H9 (cell line): ENCODE data around the gene BTLA. TPM values are rescaled to one million over a fixed set of nuclear protein-coding genes. Genes with fewer than 3 reads are reported as not detected.

Experiments
- DNase-seq: peaks from one replicate; pipeline ENCODE4 v3.0.0-alpha.2; 2017
- H2AFZ ChIP-seq: one replicate; pipeline ENCODE4 v1.6.1; 2013; ENCODE audit warnings: mild to moderate bottlenecking, low read length, control low read depth, moderate library complexity
- H2AK5ac ChIP-seq: 2 replicates; pipeline ENCODE4 v1.6.1; 2013; ENCODE audit warnings: low read length, control low read depth, mixed read lengths; ENCODE audit not compliant: insufficient read length
- H2BK120ac ChIP-seq: one replicate; pipeline ENCODE4 v1.6.1; 2013; ENCODE audit warnings: low read depth, mild to moderate bottlenecking, low read length, control low read depth, inconsistent platforms; ENCODE audit not compliant: poor library complexity, severe bottlenecking
- H2BK12ac ChIP-seq: 2 replicates; pipeline ENCODE4 v1.6.1; 2013; ENCODE audit warnings: low read length, control low read depth, mixed read lengths, low read depth; ENCODE audit not compliant: insufficient read length
- H2BK15ac ChIP-seq: 2 replicates; pipeline ENCODE4 v1.6.1; 2013; ENCODE audit warnings: low read depth, low read length, control low read depth
- H2BK20ac ChIP-seq: one replicate; pipeline ENCODE4 v1.6.1; 2013; ENCODE audit warnings: low read depth, mild to moderate bottlenecking, low read length, control low read depth, inconsistent platforms; ENCODE audit not compliant: poor library complexity, severe bottlenecking
- H2BK5ac ChIP-seq: 2 replicates; pipeline ENCODE4 v1.6.1; 2013; ENCODE audit warnings: low read length, control low read depth, mixed read lengths; ENCODE audit not compliant: insufficient read length
- H3K14ac ChIP-seq: 2 replicates; pipeline ENCODE4 v1.6.1; 2013; ENCODE audit warnings: low read length, control low read depth; ENCODE audit not compliant: insufficient read depth
- H3K18ac ChIP-seq: 2 replicates; pipeline ENCODE4 v1.6.1; 2013; ENCODE audit warnings: low read depth, mild to moderate bottlenecking, mixed read lengths, low read length, control low read depth; ENCODE audit not compliant: insufficient read length
- H3K23ac ChIP-seq: 2 replicates; pipeline ENCODE4 v1.6.1; 2013; ENCODE audit warnings: low read length, control low read depth, mixed read lengths, low read depth; ENCODE audit not compliant: insufficient read length
- H3K23me2 ChIP-seq: 2 replicates; pipeline ENCODE4 v1.6.1; 2013; ENCODE audit warnings: low read depth, mild to moderate bottlenecking, mixed read lengths, low read length, control low read depth; ENCODE audit not compliant: insufficient read length, poor library complexity, severe bottlenecking
- H3K27ac ChIP-seq: 2 replicates; pipeline ENCODE4 v1.5.1; 2013; ENCODE audit warnings: low read length, control low read depth, mixed read lengths, low read depth; ENCODE audit not compliant: insufficient read length
- H3K27me3 ChIP-seq: 2 replicates; pipeline ENCODE4 v1.6.1; 2013; ENCODE audit warnings: low read length, control low read depth, inconsistent platforms; ENCODE audit not compliant: insufficient read depth
- H3K4ac ChIP-seq: 2 replicates; pipeline ENCODE4 v1.6.1; 2013; ENCODE audit warnings: low read depth, mild to moderate bottlenecking, control low read depth, inconsistent platforms, low read length, moderate library complexity
- H3K4me1 ChIP-seq: 2 replicates; pipeline ENCODE4 v1.6.1; 2013; ENCODE audit warnings: low read length, control low read depth, inconsistent platforms; ENCODE audit not compliant: insufficient read depth
- H3K4me2 ChIP-seq: 2 replicates; pipeline ENCODE4 v1.6.1; 2013; ENCODE audit warnings: low read length, control low read depth, mixed read lengths; ENCODE audit not compliant: insufficient read length, insufficient read depth
- H3K56ac ChIP-seq: 2 replicates; pipeline ENCODE4 v1.6.1; 2013; ENCODE audit warnings: low read depth, mild to moderate bottlenecking, mixed read lengths, low read length, control low read depth; ENCODE audit not compliant: insufficient read length
- H3K79me1 ChIP-seq: 2 replicates; pipeline ENCODE4 v1.6.1; 2013; ENCODE audit warnings: low read depth, mild to moderate bottlenecking, moderate library complexity, low read length, control low read depth, inconsistent platforms; ENCODE audit not compliant: insufficient read depth, poor library complexity, severe bottlenecking
- H3K79me2 ChIP-seq: 2 replicates; pipeline ENCODE4 v1.6.1; 2013; ENCODE audit warnings: low read length, control low read depth, inconsistent platforms; ENCODE audit not compliant: insufficient read depth
- H3K9ac ChIP-seq: 2 replicates; pipeline ENCODE4 v1.6.1; 2013; ENCODE audit warnings: low read length, control low read depth, mixed read lengths; ENCODE audit not compliant: insufficient read length; ENCODE audit errors: extremely low read depth
- H3K9me3 ChIP-seq: one replicate; pipeline ENCODE4 v1.6.1; 2013; ENCODE audit warnings: low read depth, low read length, inconsistent platforms; ENCODE audit not compliant: control insufficient read depth
- H3T11ph ChIP-seq: one replicate; pipeline ENCODE4 v1.6.1; 2013; ENCODE audit warnings: mild to moderate bottlenecking, low read length, control low read depth, inconsistent platforms
- H4K20me1 ChIP-seq: one replicate; pipeline ENCODE4 v1.6.1; 2013; ENCODE audit not compliant: control insufficient read depth, insufficient read length, insufficient read depth
- H4K5ac ChIP-seq: 2 replicates; pipeline ENCODE4 v1.6.1; 2013; ENCODE audit warnings: low read depth, mild to moderate bottlenecking, mixed read lengths, low read length, control low read depth; ENCODE audit not compliant: insufficient read length
- H4K8ac ChIP-seq: replicated peaks from 2 replicates; pipeline ENCODE4 v1.6.1; 2013; ENCODE audit warnings: low read length, control low read depth, mixed read lengths, low read depth; ENCODE audit not compliant: insufficient read length
- H4K91ac ChIP-seq: 2 replicates; pipeline ENCODE4 v1.6.1; 2013; ENCODE audit warnings: low read depth, mild to moderate bottlenecking, moderate library complexity, mixed read lengths, low read length, control low read depth; ENCODE audit not compliant: insufficient read length
- H3K27ac Mint-ChIP-seq, 3 experiments: 2 replicates in 2 of 3; 3 replicates in 1 of 3; pipeline ENCODE4 v1.8.0; 2020 to 2021; ENCODE audit warnings: mixed read lengths in 3 of 3, mild to moderate bottlenecking in 1 of 3, moderate library complexity in 1 of 3
- H3K27me3 Mint-ChIP-seq: 2 replicates; pipeline ENCODE4 v1.8.0; 2021; ENCODE audit warnings: low read depth, mild to moderate bottlenecking, moderate library complexity, mixed read lengths
- H3K36me3 Mint-ChIP-seq, 3 experiments: 2 replicates in 2 of 3; 3 replicates in 1 of 3; pipeline ENCODE4 v1.8.0; 2020 to 2021; ENCODE audit warnings: low read depth in 3 of 3, mixed read lengths in 3 of 3; ENCODE audit not compliant: insufficient read depth in 1 of 3
- H3K4me1 Mint-ChIP-seq, 2 experiments: 2 replicates each; pipeline ENCODE4 v1.8.0; 2020; ENCODE audit warnings: mixed read lengths in 2 of 2
- H3K4me3 Mint-ChIP-seq, 2 experiments: 2 replicates in 1 of 2; 3 replicates in 1 of 2; pipeline ENCODE4 v1.8.0; 2020 to 2021; ENCODE audit warnings: mild to moderate bottlenecking in 2 of 2, mixed read lengths in 2 of 2, moderate library complexity in 1 of 2
- H3K9me3 Mint-ChIP-seq, 2 experiments: 2 replicates in 1 of 2; 3 replicates in 1 of 2; pipeline ENCODE4 v1.8.0; 2020; ENCODE audit warnings: mild to moderate bottlenecking in 2 of 2, mixed read lengths in 2 of 2, moderate library complexity in 1 of 2
- WGBS: extraction: QIAGEN DNeasy Blood & Tissue Kit; methylation state at CpG from one replicate; pipeline ENCODE4 v1.1.7; 2013; ENCODE audit warnings: missing lambda C conversion rate, low lambda C conversion rate, mixed read lengths; ENCODE audit not compliant: insufficient read length; ENCODE audit errors: extremely low coverage; 5-methylcytosine and 5-hydroxymethylcytosine counted together
- total RNA-seq: library from RNA; stranded (reverse); gene quantifications from 2 replicates; pipeline ENCODE4 v1.2.1, GENCODE V29; 2021
- TF ChIP-seq, protein P1 (sequence below): fragments of 200-600 bp; sonication (generic); conservative IDR thresholded peaks from 3 replicates; pipeline ENCODE4 v1.8.0; 2021; ENCODE audit warnings: antibody characterized with exemption, mild to moderate bottlenecking

The BTLA gene
- total RNA-seq, 1 experiment from 2014 or later = not detected

DNA sequence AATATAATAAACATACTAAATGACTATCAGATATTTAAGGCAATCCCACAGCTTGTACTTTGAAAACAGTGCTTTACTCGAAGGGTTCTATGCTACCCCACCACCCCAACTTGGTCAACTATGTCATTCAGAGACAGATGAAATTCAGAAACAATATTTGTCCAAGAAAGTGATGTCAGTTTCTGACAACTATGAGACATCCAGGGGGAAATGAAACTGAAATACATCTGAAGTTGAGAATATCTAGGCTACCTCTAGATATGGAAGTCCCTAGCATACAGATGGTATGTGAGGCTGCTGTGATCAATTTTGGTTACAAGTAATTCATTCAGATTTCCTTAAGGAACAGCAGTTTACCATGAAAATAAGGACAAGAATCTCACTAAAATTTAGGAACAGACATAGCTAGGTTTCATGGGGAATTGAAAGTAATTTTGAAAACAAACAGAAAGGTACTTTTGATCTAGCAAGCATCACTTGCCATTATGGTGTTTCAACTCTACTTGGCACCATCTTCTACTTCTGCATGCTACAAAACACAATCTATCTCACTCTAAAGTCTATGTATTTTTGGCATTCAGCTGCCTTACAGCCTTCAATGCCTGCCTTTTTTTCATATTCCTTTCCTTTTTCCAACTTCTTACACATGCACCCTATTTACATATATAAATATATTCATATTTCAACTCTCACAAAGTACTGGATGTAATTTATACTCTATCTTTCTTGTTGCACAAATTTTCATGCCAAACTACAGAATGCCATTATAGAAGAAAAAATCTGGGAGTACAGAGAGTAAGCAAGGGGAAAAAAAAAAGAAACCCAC is 40.8 kb upstream of the BTLA start:
- H3K4me2 ChIP-seq = no peak overlapping the region
- Mint-ChIP-seq H3K27me3 (no peaks in the 10 kb centered on the region), H3K27ac (no peak overlapping the region), H3K9me3 (no peaks in the 10 kb centered on the region), H3K36me3 (peaks cover under 1 to 37% (median 26%) of the 10 kb centered on the region in 3 experiments; a peak in 5 of 7 replicates), H3K4me3 (no peak overlapping the region), H3K4me1 (no peaks in the 10 kb centered on the region)
- H3K18ac ChIP-seq = no peak overlapping the region
- WGBS = no CpG with 5 or more reads among the region's 1 CpG
- H4K20me1 ChIP-seq = no peaks in the 10 kb centered on the region
- H2BK20ac ChIP-seq = no peak overlapping the region
- no peak overlapping the region for H3K23ac ChIP-seq
- no peak overlapping the region for H2BK15ac ChIP-seq
- no peaks in the 10 kb centered on the region for H3K79me2 ChIP-seq
- no peak overlapping the region for H2BK120ac ChIP-seq
- TF ChIP-seq, protein P1, sequence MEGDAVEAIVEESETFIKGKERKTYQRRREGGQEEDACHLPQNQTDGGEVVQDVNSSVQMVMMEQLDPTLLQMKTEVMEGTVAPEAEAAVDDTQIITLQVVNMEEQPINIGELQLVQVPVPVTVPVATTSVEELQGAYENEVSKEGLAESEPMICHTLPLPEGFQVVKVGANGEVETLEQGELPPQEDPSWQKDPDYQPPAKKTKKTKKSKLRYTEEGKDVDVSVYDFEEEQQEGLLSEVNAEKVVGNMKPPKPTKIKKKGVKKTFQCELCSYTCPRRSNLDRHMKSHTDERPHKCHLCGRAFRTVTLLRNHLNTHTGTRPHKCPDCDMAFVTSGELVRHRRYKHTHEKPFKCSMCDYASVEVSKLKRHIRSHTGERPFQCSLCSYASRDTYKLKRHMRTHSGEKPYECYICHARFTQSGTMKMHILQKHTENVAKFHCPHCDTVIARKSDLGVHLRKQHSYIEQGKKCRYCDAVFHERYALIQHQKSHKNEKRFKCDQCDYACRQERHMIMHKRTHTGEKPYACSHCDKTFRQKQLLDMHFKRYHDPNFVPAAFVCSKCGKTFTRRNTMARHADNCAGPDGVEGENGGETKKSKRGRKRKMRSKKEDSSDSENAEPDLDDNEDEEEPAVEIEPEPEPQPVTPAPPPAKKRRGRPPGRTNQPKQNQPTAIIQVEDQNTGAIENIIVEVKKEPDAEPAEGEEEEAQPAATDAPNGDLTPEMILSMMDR = no peak
- no peaks in the 10 kb centered on the region for H3K4me1 ChIP-seq
- no peak overlapping the region for H4K8ac ChIP-seq
- H3K9me3 ChIP-seq = no peaks in the 10 kb centered on the region
- no peak overlapping the region for H3K4ac ChIP-seq
- no peak overlapping the region for H4K91ac ChIP-seq
- H3K79me1 ChIP-seq = no peaks in the 10 kb centered on the region
- H2AK5ac ChIP-seq = no peak overlapping the region
- DNase-seq = no peak
- H3K27ac ChIP-seq = no peak overlapping the region
- H2BK5ac ChIP-seq = no peak overlapping the region
- H3K27me3 ChIP-seq = no peaks in the 10 kb centered on the region
- H3K23me2 ChIP-seq = no peaks in the 10 kb centered on the region
- H3K56ac ChIP-seq = no peak overlapping the region
- no peak overlapping the region for H3K9ac ChIP-seq
- no peak overlapping the region for H2BK12ac ChIP-seq
- H2AFZ ChIP-seq = no peak overlapping the region
- no peak overlapping the region for H4K5ac ChIP-seq
- no peak overlapping the region for H3T11ph ChIP-seq
- no peak overlapping the region for H3K14ac ChIP-seq
